ENCODE data around the gene LONRF2.
"Not testable (repeated sequence)": the region's sequence is repeated elsewhere in the genome, so short reads cannot be mapped to it uniquely, and the experiment has no call there.

Gene LONRF2

DNA sequence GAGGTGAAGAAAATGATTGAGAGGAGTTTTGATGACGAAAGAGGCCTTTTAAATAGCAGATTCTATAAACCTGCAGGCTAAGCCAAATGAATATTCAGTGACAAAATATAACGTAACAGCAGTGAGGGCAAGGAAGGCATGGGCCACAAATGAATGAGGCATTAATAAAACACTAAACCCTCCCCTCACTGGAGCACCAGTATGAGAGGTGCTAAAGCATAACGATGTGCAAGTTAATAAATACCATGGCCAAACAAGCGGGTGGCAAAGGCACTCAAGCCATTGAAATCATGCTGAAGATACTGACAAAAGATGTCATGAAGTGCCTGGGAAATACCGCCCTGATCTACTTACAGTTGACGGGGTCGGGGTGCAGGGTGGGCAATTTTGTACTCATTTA lies 30.2 kb upstream of the LONRF2 start:
- Histone ChIP-seq H3K27me3 (replicated peaks; ENCODE audit: control insufficient read depth, insufficient read depth, low read length) (no peaks in the 10 kb centered on the region; the same call in 1 of the 2 replicates), H3K36me3 (ENCODE audit: control insufficient read depth, insufficient read depth, low read length) (no peaks in the 10 kb centered on the region), H3K4me3 (replicated peaks; ENCODE audit: low read depth, low read length) (no peak overlapping the region)
- no peak for DNase-seq (ENCODE audit: extremely low read depth, insufficient read length)
- no peak for TF ChIP-seq CTCF (IDR thresholded peaks at IDR 0.05; ENCODE audit: insufficient read depth, low read length, poor library complexity, severe bottlenecking)

- H3K4me3 ChIP-seq (replicated peaks; ENCODE audit: low read depth, low read length): no peak overlapping the region
- no peak for DNase-seq (ENCODE audit: extremely low read depth, insufficient read length)
- H3K36me3 ChIP-seq (ENCODE audit: control insufficient read depth, insufficient read depth, low read length): no peaks in the 10 kb centered on the region
- H3K27me3 ChIP-seq (replicated peaks; ENCODE audit: control insufficient read depth, insufficient read depth, low read length): no peaks in the 10 kb centered on the region; the same call in 1 of the 2 replicates
- no peak for TF ChIP-seq CTCF (IDR thresholded peaks at IDR 0.05; ENCODE audit: insufficient read depth, low read length, poor library complexity, severe bottlenecking)
Measured at GRCh38 chr2:100350661-100351185, 28.4 kb upstream of the LONRF2 start.

GRCh38 chr2:100345144-100345543 lies 22.8 kb upstream of the LONRF2 start:
- not testable (repeated sequence) for H3K4me3 ChIP-seq (replicated peaks; ENCODE audit: low read depth, low read length); DNase-seq (ENCODE audit: extremely low read depth, insufficient read length); H3K36me3 ChIP-seq (ENCODE audit: control insufficient read depth, insufficient read depth, low read length); H3K27me3 ChIP-seq (replicated peaks; ENCODE audit: control insufficient read depth, insufficient read depth, low read length)

DNA sequence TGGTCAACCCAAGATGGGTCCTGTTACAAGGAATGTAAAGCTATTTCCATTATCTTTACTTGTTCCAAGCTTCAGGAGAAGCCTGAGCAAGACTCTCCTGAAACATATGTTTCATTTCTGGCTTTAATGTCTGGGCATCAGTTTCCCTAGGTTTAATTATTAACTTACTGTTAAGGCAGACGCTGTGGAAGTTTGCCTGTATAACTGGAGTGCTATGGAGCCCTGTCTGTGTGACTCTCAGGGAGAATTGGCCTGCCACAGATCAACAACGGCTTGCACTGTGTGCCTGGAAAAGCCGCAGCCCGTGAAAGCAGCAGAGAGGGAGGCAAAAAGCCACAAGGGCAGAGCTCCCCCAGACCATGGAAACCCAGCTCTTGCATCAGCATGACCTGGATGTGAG lies 22.1 kb upstream of the LONRF2 start:
- no peaks in the 10 kb centered on the region; the same call in 1 of the 2 replicates for H3K27me3 ChIP-seq (replicated peaks; ENCODE audit: control insufficient read depth, insufficient read depth, low read length)
- DNase-seq (ENCODE audit: extremely low read depth, insufficient read length): no peak
- no peak for TF ChIP-seq CTCF (IDR thresholded peaks at IDR 0.05; ENCODE audit: insufficient read depth, low read length, poor library complexity, severe bottlenecking)
- H3K36me3 ChIP-seq (ENCODE audit: control insufficient read depth, insufficient read depth, low read length): no peaks in the 10 kb centered on the region
- no peak overlapping the region for H3K4me3 ChIP-seq (replicated peaks; ENCODE audit: low read depth, low read length)

DNA sequence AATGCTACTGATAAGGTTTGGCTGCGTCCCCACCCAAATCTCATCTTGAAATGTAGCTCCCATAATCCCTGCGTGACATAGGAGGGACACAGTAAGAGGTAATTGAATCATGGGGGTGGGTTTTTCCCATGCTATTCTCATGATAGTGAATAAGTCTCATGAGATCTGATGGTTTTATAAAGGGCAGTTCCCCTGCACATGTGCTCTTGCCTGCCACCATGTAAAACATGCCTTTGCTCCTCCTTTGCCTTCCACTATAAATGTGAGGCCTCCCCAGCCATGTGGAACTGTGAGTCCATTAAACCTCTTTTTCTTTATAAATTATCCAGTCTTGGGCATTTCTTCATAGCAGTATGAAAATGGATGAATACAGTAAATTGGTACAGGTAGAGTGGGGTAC lies 20.2 kb upstream of the LONRF2 start:
- H3K27me3 ChIP-seq (replicated peaks; ENCODE audit: control insufficient read depth, insufficient read depth, low read length); H3K36me3 ChIP-seq (ENCODE audit: control insufficient read depth, insufficient read depth, low read length); DNase-seq (ENCODE audit: extremely low read depth, insufficient read length); H3K4me3 ChIP-seq (replicated peaks; ENCODE audit: low read depth, low read length): not testable (repeated sequence)

GRCh38 chr2:100339823-100340222 lies 17.5 kb upstream of the LONRF2 start:
- Histone ChIP-seq H3K4me3 (replicated peaks; ENCODE audit: low read depth, low read length) (no peak overlapping the region), H3K27me3 (replicated peaks; ENCODE audit: control insufficient read depth, insufficient read depth, low read length) (no peaks in the 10 kb centered on the region; the same call in 1 of the 2 replicates), H3K36me3 (ENCODE audit: control insufficient read depth, insufficient read depth, low read length) (no peaks in the 10 kb centered on the region)
- TF ChIP-seq CTCF (IDR thresholded peaks at IDR 0.05; ENCODE audit: insufficient read depth, low read length, poor library complexity, severe bottlenecking): no peak
- DNase-seq (ENCODE audit: extremely low read depth, insufficient read length): no peak

DNA sequence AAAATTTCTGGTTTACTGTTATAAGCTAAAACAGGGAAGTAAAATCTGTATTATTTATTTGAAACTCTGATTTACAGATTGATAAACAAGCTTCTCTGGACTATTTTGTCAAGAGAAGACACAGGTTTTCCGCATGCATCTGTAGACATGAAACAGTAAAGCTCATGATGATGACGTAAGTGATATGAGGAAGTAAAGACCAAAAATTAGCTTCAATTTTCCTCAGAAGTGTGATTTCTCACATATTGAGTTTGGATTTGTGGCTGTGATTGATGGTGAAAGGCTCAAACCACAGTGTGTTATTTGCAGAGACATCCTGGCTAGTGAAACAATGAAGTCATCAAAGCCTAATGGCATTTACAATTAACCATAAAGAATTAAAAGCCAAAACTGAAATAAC lies 12.6 kb upstream of the LONRF2 start:
- TF ChIP-seq CTCF (IDR thresholded peaks at IDR 0.05; ENCODE audit: insufficient read depth, low read length, poor library complexity, severe bottlenecking): no peak
- no peak for DNase-seq (ENCODE audit: extremely low read depth, insufficient read length)
- no peaks in the 10 kb centered on the region for H3K36me3 ChIP-seq (ENCODE audit: control insufficient read depth, insufficient read depth, low read length)
- no peaks in the 10 kb centered on the region; the same call in 1 of the 2 replicates for H3K27me3 ChIP-seq (replicated peaks; ENCODE audit: control insufficient read depth, insufficient read depth, low read length)
- no peak overlapping the region for H3K4me3 ChIP-seq (replicated peaks; ENCODE audit: low read depth, low read length)

Measured in GM06990 (cell line).